Liver (tissue), 9 donors: ENCODE results near the gene ZNF783. TPM values are rescaled to one million over a fixed set of nuclear protein-coding genes. Genes with fewer than 3 reads are reported as not detected.

Experiments used
- DNase-seq: peaks from one replicate; pipeline ENCODE4 v3.0.0-alpha.2; 2017; ENCODE audit warnings: low spot score
- H3K27ac ChIP-seq, 2 donors: one replicate each; pipeline ENCODE4 v1.7.0; 2013; ENCODE audit warnings: inconsistent platforms in 2 of 2, low read length in 2 of 2, control low read depth in 1 of 2, low read depth in 1 of 2, mild to moderate bottlenecking in 1 of 2
- H3K27me3 ChIP-seq, 4 donors: one replicate each; pipeline versions ENCODE4 v1.6.1 to v1.7.0; 2013; ENCODE audit warnings: low read length in 3 of 4, inconsistent platforms in 1 of 4, mild to moderate bottlenecking in 1 of 4, moderate library complexity in 1 of 4; ENCODE audit not compliant: control insufficient read depth in 4 of 4, insufficient read depth in 4 of 4
- H3K36me3 ChIP-seq, 4 donors: one replicate each; pipeline versions ENCODE4 v1.6.1 to v1.7.0; 2013; ENCODE audit warnings: low read length in 3 of 4, mild to moderate bottlenecking in 3 of 4, low read depth in 1 of 4, moderate library complexity in 1 of 4; ENCODE audit not compliant: control insufficient read depth in 4 of 4, insufficient read depth in 3 of 4
- H3K4me1 ChIP-seq, 4 donors: one replicate each; pipeline versions ENCODE4 v1.6.1 to v1.7.0; 2013; ENCODE audit warnings: low read length in 3 of 4, mild to moderate bottlenecking in 3 of 4, moderate library complexity in 1 of 4; ENCODE audit not compliant: control insufficient read depth in 4 of 4, insufficient read depth in 4 of 4
- H3K4me3 ChIP-seq, 3 donors: one replicate each; pipeline versions ENCODE4 v1.6.1 to v1.7.0; 2013; ENCODE audit warnings: low read length in 3 of 3, control low read depth in 1 of 3, low read depth in 1 of 3, mild to moderate bottlenecking in 1 of 3
- H3K9ac ChIP-seq, 2 donors: one replicate each; pipeline ENCODE4 v1.7.0; 2013; ENCODE audit warnings: low read length in 2 of 2, mild to moderate bottlenecking in 2 of 2, moderate library complexity in 2 of 2, control low read depth in 1 of 2, low read depth in 1 of 2
- H3K9me3 ChIP-seq, 4 donors: one replicate each; pipeline versions ENCODE4 v1.6.1 to v1.7.0; 2013; ENCODE audit warnings: low read length in 3 of 4; ENCODE audit not compliant: control insufficient read depth in 4 of 4
- ATF3 ChIP-seq: IDR thresholded peaks from 2 replicates; pipeline ENCODE4 v1.6.1; 2016; ENCODE audit warnings: antibody characterized with exemption
- CTCF ChIP-seq: fragments of 150-350 bp; IDR thresholded peaks from 2 replicates; pipeline ENCODE4 v1.5.1; 2017; ENCODE audit warnings: improper control_type of control experiment, low read depth, low read length; ENCODE audit not compliant: missing input control
- EGR1 ChIP-seq, 2 donors: IDR thresholded peaks; 2 replicates each; pipeline ENCODE4 v1.6.1; 2016 to 2018; ENCODE audit warnings: antibody characterized with exemption in 2 of 2, low read depth in 2 of 2
- FOXA1 ChIP-seq: IDR thresholded peaks from 2 replicates; pipeline ENCODE4 v1.6.1; 2016; ENCODE audit warnings: antibody characterized with exemption
- FOXA2 ChIP-seq: IDR thresholded peaks from 2 replicates; pipeline ENCODE4 v1.6.1; 2016; ENCODE audit warnings: antibody characterized with exemption
- GABPA ChIP-seq, 2 donors: IDR thresholded peaks in 1 of 2; conservative IDR thresholded peaks in 1 of 2; 2 replicates each; pipeline ENCODE4 v1.6.1; 2016; ENCODE audit warnings: antibody characterized with exemption in 2 of 2, mild to moderate bottlenecking in 1 of 2, moderate library complexity in 1 of 2
- HNF4A ChIP-seq, 2 donors: conservative IDR thresholded peaks; 2 replicates each; pipeline ENCODE4 v1.6.1; 2016; ENCODE audit warnings: antibody characterized with exemption in 2 of 2, mild to moderate bottlenecking in 2 of 2
- HNF4G ChIP-seq: IDR thresholded peaks from 2 replicates; pipeline ENCODE4 v1.6.1; 2016; ENCODE audit warnings: antibody characterized with exemption
- JUND ChIP-seq, 2 donors: IDR thresholded peaks; 2 replicates each; pipeline ENCODE4 v1.6.1; 2016; ENCODE audit warnings: antibody characterized with exemption in 2 of 2
- MAX ChIP-seq: IDR thresholded peaks from 2 replicates; pipeline ENCODE4 v1.6.1; 2016; ENCODE audit warnings: antibody characterized with exemption
- NR2F2 ChIP-seq: IDR thresholded peaks from 2 replicates; pipeline ENCODE4 v1.6.1; 2016; ENCODE audit warnings: antibody characterized with exemption
- RAD21 ChIP-seq, 2 donors: IDR thresholded peaks; 2 replicates each; pipeline ENCODE4 v1.6.1; 2016; ENCODE audit warnings: antibody characterized with exemption in 2 of 2, mild to moderate bottlenecking in 2 of 2
- REST ChIP-seq: IDR thresholded peaks from 2 replicates; pipeline ENCODE4 v1.6.1; 2016; ENCODE audit warnings: antibody characterized with exemption, mild to moderate bottlenecking
- RXRA ChIP-seq, 2 donors: IDR thresholded peaks; 2 replicates each; pipeline ENCODE4 v1.6.1; 2017 to 2018; ENCODE audit warnings: antibody characterized with exemption in 2 of 2, mild to moderate bottlenecking in 1 of 2
- SP1 ChIP-seq: IDR thresholded peaks from 2 replicates; pipeline ENCODE4 v1.6.1; 2018; ENCODE audit warnings: antibody characterized with exemption, mild to moderate bottlenecking
- TAF1 ChIP-seq: conservative IDR thresholded peaks from 2 replicates; pipeline ENCODE4 v1.6.1; 2016; ENCODE audit warnings: antibody characterized with exemption, mild to moderate bottlenecking
- YY1 ChIP-seq: IDR thresholded peaks from 2 replicates; pipeline ENCODE4 v1.6.1; 2016; ENCODE audit warnings: antibody characterized with exemption, mild to moderate bottlenecking
- ZBTB33 ChIP-seq: IDR thresholded peaks from 2 replicates; pipeline ENCODE4 v1.6.1; 2016; ENCODE audit warnings: antibody characterized with exemption
- WGBS: extraction: QIAGEN DNeasy Blood & Tissue Kit; methylation state at CpG from one replicate; pipeline ENCODE4 v1.1.7; 2013; 5-methylcytosine and 5-hydroxymethylcytosine counted together
- polyA plus RNA-seq, 2 donors: library from polyadenylated mRNA; stranded (reverse) in 1 of 2; unstranded in 1 of 2; fragments of 200-250 nt in 1 of 2; fragments of >200 nt in 1 of 2; fragmentation: Nextera tagmentation in 1 of 2; extraction: Ambion mirVana in 1 of 2; gene quantifications; one replicate each; pipeline versions ENCODE4 v1.2.1 to v1.2.3, GENCODE V29; 2013 to 2015
- total RNA-seq, 2 donors: library from RNA; depleted of rRNA; stranded (reverse); fragments of >200 nt; gene quantifications; one replicate each; pipeline ENCODE4 v1.2.3, GENCODE V29; 2014
- donor health status: healthy.
- donor health status: healthy.
- donor health status: healthy.
- donor health status: healthy.
- donor health status: healthy.

The ZNF783 gene
- total and polyA plus RNA-seq, 4 donors, result 1.5 to 4.3 (median 1.8) TPM

GRCh38 chr7:149217570-149217969 lies 44.4 kb upstream of the ZNF783 start:
- Histone ChIP-seq H3K36me3 (peaks cover 12 to 83% (median 52%) of the 10 kb centered on the region in 4 donors), H3K27ac (no peak overlapping the region), H3K9ac (no peak overlapping the region), H3K9me3 (no peaks in the 10 kb centered on the region), H3K27me3 (no peaks in the 10 kb centered on the region), H3K4me3 (no peak overlapping the region), H3K4me1 (no peaks in the 10 kb centered on the region)
- no peak for TF ChIP-seq GABPA (IDR thresholded peaks at IDR 0.05 in 1 of 2, conservative IDR thresholded peaks at IDR 0.05 in 1 of 2)
- TF ChIP-seq ZBTB33, result no peak
- no peak for TF ChIP-seq CTCF
- no peak for TF ChIP-seq REST
- TF ChIP-seq EGR1 (IDR thresholded peaks at IDR 0.05; ENCODE audit: low read depth in 2 of 2), result no peak
- TF ChIP-seq YY1, result no peak
- no peak for TF ChIP-seq FOXA2
- no peak for TF ChIP-seq HNF4A (conservative IDR thresholded peaks at IDR 0.05)
- TF ChIP-seq RXRA (IDR thresholded peaks at IDR 0.05), result no peak
- TF ChIP-seq NR2F2, result no peak
- no peak for TF ChIP-seq FOXA1
- TF ChIP-seq MAX, result no peak
- TF ChIP-seq RAD21 (IDR thresholded peaks at IDR 0.05), result no peak
- TF ChIP-seq JUND (IDR thresholded peaks at IDR 0.05), result no peak
- TF ChIP-seq HNF4G, result no peak
- no peak for TF ChIP-seq TAF1
- TF ChIP-seq SP1, result no peak
- no peak for TF ChIP-seq ATF3
- 94% methylated on average over 6 of the region's 6 CpGs for WGBS
- no peak for DNase-seq
